Measurements from ENCODE around the gene KIFC3.

- TF ChIP-seq, protein P1, sequence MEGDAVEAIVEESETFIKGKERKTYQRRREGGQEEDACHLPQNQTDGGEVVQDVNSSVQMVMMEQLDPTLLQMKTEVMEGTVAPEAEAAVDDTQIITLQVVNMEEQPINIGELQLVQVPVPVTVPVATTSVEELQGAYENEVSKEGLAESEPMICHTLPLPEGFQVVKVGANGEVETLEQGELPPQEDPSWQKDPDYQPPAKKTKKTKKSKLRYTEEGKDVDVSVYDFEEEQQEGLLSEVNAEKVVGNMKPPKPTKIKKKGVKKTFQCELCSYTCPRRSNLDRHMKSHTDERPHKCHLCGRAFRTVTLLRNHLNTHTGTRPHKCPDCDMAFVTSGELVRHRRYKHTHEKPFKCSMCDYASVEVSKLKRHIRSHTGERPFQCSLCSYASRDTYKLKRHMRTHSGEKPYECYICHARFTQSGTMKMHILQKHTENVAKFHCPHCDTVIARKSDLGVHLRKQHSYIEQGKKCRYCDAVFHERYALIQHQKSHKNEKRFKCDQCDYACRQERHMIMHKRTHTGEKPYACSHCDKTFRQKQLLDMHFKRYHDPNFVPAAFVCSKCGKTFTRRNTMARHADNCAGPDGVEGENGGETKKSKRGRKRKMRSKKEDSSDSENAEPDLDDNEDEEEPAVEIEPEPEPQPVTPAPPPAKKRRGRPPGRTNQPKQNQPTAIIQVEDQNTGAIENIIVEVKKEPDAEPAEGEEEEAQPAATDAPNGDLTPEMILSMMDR (IDR thresholded peaks at IDR 0.05; ENCODE audit: low read depth, low read length, poor library complexity, severe bottlenecking), result no peak
- TF ChIP-seq EZH2phosphoT487 (IDR thresholded peaks at IDR 0.05; ENCODE audit: borderline replicate concordance, low read length), result no peak
Measured at GRCh38 chr16:57807252-57807967, 5.1 kb upstream of the KIFC3 start.

Measured in DOHH2 (cell line).